Muscle layer of duodenum (tissue), 2 donors: ENCODE data around the gene MAP6.

Experiments used
- H3K27ac ChIP-seq: one replicate; pipeline ENCODE4 v1.7.0; 2013; ENCODE audit warnings: mild to moderate bottlenecking, low read length
- H3K27me3 ChIP-seq: one replicate; pipeline ENCODE4 v1.7.0; 2013; ENCODE audit warnings: low read depth, mild to moderate bottlenecking, control low read depth, low read length
- H3K36me3 ChIP-seq, 2 donors: one replicate each; pipeline ENCODE4 v1.7.0; 2013; ENCODE audit warnings: low read length in 2 of 2, control low read depth in 1 of 2, mild to moderate bottlenecking in 1 of 2; ENCODE audit not compliant: insufficient read depth in 2 of 2, control insufficient read depth in 1 of 2
- H3K4me1 ChIP-seq, 2 donors: one replicate each; pipeline ENCODE4 v1.7.0; 2013; ENCODE audit warnings: low read length in 2 of 2, mild to moderate bottlenecking in 2 of 2, control low read depth in 1 of 2, moderate library complexity in 1 of 2; ENCODE audit not compliant: insufficient read depth in 2 of 2, control insufficient read depth in 1 of 2
- H3K4me3 ChIP-seq, 2 donors: one replicate each; pipeline ENCODE4 v1.7.0; 2013; ENCODE audit warnings: low read length in 2 of 2, low read depth in 1 of 2, mild to moderate bottlenecking in 1 of 2
- H3K9me3 ChIP-seq, 2 donors: one replicate each; pipeline ENCODE4 v1.7.0; 2013; ENCODE audit warnings: low read length in 2 of 2, control low read depth in 1 of 2, mild to moderate bottlenecking in 1 of 2; ENCODE audit not compliant: control insufficient read depth in 1 of 2
- donor health status: healthy.

Gene MAP6

GRCh38 chr11:75642402-75643113 is 26.3 kb downstream of the MAP6 start:
- no peak overlapping the region for H3K4me3 ChIP-seq
- H3K27me3 ChIP-seq = no peaks in the 10 kb centered on the region
- H3K36me3 ChIP-seq = no peaks in the 10 kb centered on the region
- peaks cover 8 to 23% of the 10 kb centered on the region in 2 donors for H3K4me1 ChIP-seq
- H3K9me3 ChIP-seq = no peaks in the 10 kb centered on the region
- H3K27ac ChIP-seq = no peak overlapping the region

GRCh38 chr11:75639762-75640181 is 29.1 kb downstream of the MAP6 start:
- Histone ChIP-seq H3K27ac (no peak overlapping the region), H3K4me3 (no peak overlapping the region)

GRCh38 chr11:75637998-75638397 is 30.8 kb downstream of the MAP6 start:
- Histone ChIP-seq H3K4me1 (peaks cover 8 to 38% of the 10 kb centered on the region in 2 donors), H3K27me3 (no peaks in the 10 kb centered on the region)

More at GRCh38 chr11:75639762-75640181, 29.1 kb downstream of the MAP6 start:
- Histone ChIP-seq H3K36me3 (no peaks in the 10 kb centered on the region), H3K27me3 (no peaks in the 10 kb centered on the region), H3K4me1 (peaks cover 8 to 37% of the 10 kb centered on the region in 2 donors), H3K9me3 (no peaks in the 10 kb centered on the region)

GRCh38 chr11:75635066-75635862 is 33.6 kb downstream of the MAP6 start:
- no peaks in the 10 kb centered on the region for H3K27me3 ChIP-seq
- no peaks in the 10 kb centered on the region for H3K36me3 ChIP-seq
- H3K4me3 ChIP-seq = no peak overlapping the region
- no peaks in the 10 kb centered on the region for H3K9me3 ChIP-seq
- peaks cover 8 to 28% of the 10 kb centered on the region in 2 donors for H3K4me1 ChIP-seq
- H3K27ac ChIP-seq = peak overlapping the region; percentile 21

More at GRCh38 chr11:75637998-75638397, 30.8 kb downstream of the MAP6 start:
- H3K9me3 ChIP-seq = no peaks in the 10 kb centered on the region
- H3K4me3 ChIP-seq = no peak overlapping the region
- H3K36me3 ChIP-seq = no peaks in the 10 kb centered on the region
- no peak overlapping the region for H3K27ac ChIP-seq

- Histone ChIP-seq H3K36me3 (no peaks in the 10 kb centered on the region), H3K4me1 (peaks cover 0 to 16% of the 10 kb centered on the region in 2 donors), H3K9me3 (no peaks in the 10 kb centered on the region), H3K27me3 (no peaks in the 10 kb centered on the region), H3K4me3 (no peak overlapping the region), H3K27ac (no peak overlapping the region)
These were observed 35.3 kb downstream of the MAP6 start for GRCh38 chr11:75633409-75634066.

- no peaks in the 10 kb centered on the region for H3K27me3 ChIP-seq
- H3K9me3 ChIP-seq = no peaks in the 10 kb centered on the region
- H3K27ac ChIP-seq = no peak overlapping the region
- no peak overlapping the region for H3K4me3 ChIP-seq
- no peaks in the 10 kb centered on the region for H3K36me3 ChIP-seq
- peaks cover 0 to 16% of the 10 kb centered on the region in 2 donors for H3K4me1 ChIP-seq
These were observed 35.9 kb downstream of the MAP6 start for GRCh38 chr11:75632962-75633361.

- H3K27ac ChIP-seq = no peak overlapping the region
- no peaks in the 10 kb centered on the region for H3K9me3 ChIP-seq
- H3K4me3 ChIP-seq = no peak overlapping the region
- H3K36me3 ChIP-seq = no peaks in the 10 kb centered on the region
- peaks cover 0 to 16% of the 10 kb centered on the region in 2 donors for H3K4me1 ChIP-seq
- no peaks in the 10 kb centered on the region for H3K27me3 ChIP-seq
These were observed 36.4 kb downstream of the MAP6 start for GRCh38 chr11:75632450-75632849.

GRCh38 chr11:75631086-75631730 is 37.6 kb downstream of the MAP6 start:
- Histone ChIP-seq H3K9me3 (no peaks in the 10 kb centered on the region), H3K4me3 (no peak overlapping the region), H3K27me3 (no peaks in the 10 kb centered on the region), H3K36me3 (no peaks in the 10 kb centered on the region), H3K4me1 (peaks cover 0 to 15% of the 10 kb centered on the region in 2 donors), H3K27ac (no peak overlapping the region)

GRCh38 chr11:75627906-75628668 is 40.8 kb downstream of the MAP6 start:
- Histone ChIP-seq H3K4me3 (no peak overlapping the region), H3K27ac (no peak overlapping the region), H3K4me1 (no peaks in the 10 kb centered on the region)

GRCh38 chr11:75626889-75627529 is 41.8 kb downstream of the MAP6 start:
- no peaks in the 10 kb centered on the region for H3K27me3 ChIP-seq
- no peak overlapping the region for H3K4me3 ChIP-seq
- H3K4me1 ChIP-seq = no peaks in the 10 kb centered on the region
- H3K27ac ChIP-seq = no peak overlapping the region
- H3K36me3 ChIP-seq = no peaks in the 10 kb centered on the region
- no peaks in the 10 kb centered on the region for H3K9me3 ChIP-seq

More at GRCh38 chr11:75627906-75628668, 40.8 kb downstream of the MAP6 start:
- no peaks in the 10 kb centered on the region for H3K27me3 ChIP-seq
- no peaks in the 10 kb centered on the region for H3K9me3 ChIP-seq
- H3K36me3 ChIP-seq = no peaks in the 10 kb centered on the region
